ENCODE measurements around the gene SLC37A1. TPM values are rescaled to one million over a fixed set of nuclear protein-coding genes. Genes with fewer than 3 reads are reported as not detected.
"Not testable (repeated sequence)": the region's sequence is repeated elsewhere in the genome, so short reads cannot be mapped to it uniquely, and the experiment has no call there.

The SLC37A1 gene
- total and polyA plus RNA-seq, 4 donors = 2.0 to 7.2 (median 4.3) TPM

DNA sequence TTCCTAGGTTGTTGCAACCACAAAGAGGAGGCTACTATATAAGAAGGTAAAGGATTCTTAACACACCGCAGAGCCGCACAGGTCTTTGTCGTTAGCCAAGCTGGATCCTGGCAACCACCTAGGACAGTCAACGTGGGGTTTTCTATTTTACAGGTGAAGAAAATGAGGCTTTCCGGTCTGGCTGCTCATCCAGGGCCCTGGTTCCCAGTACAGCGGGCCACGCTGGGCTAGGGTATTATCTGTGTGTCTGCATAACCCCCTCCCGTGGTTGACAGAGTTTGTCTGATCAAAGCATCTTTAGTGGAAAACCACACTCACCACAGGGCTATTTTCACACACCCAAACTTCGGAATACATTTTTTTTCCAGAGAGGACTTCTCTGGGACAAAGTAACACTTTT is 100.7 kb downstream of the SLC37A1 start:
- WGBS = 81% methylated on average over 9 of the region's 9 CpGs
- Histone ChIP-seq H3K4me3 (ENCODE audit: low read depth in 1 of 3, low read length in 3 of 3) (no peak overlapping the region), H3K4me1 (ENCODE audit: control insufficient read depth in 4 of 4, insufficient read depth in 4 of 4, low read length in 3 of 4) (peaks cover 0 to 12% (median 3%) of the 10 kb centered on the region in 4 donors), H3K27me3 (ENCODE audit: control insufficient read depth in 4 of 4, insufficient read depth in 4 of 4, low read length in 3 of 4) (no peaks in the 10 kb centered on the region), H3K27ac (ENCODE audit: low read depth in 1 of 2, low read length in 2 of 2) (no peak overlapping the region), H3K9me3 (ENCODE audit: control insufficient read depth in 4 of 4, low read length in 3 of 4) (no peaks in the 10 kb centered on the region), H3K9ac (ENCODE audit: low read depth in 1 of 2, low read length in 2 of 2) (no peak overlapping the region), H3K36me3 (ENCODE audit: control insufficient read depth in 4 of 4, insufficient read depth in 3 of 4, low read depth in 1 of 4, low read length in 3 of 4) (no peaks in the 10 kb centered on the region)
- no peak for TF ChIP-seq FOXA1 (IDR thresholded peaks at IDR 0.05)
- DNase-seq (ENCODE audit: low spot score) = no peak

DNA sequence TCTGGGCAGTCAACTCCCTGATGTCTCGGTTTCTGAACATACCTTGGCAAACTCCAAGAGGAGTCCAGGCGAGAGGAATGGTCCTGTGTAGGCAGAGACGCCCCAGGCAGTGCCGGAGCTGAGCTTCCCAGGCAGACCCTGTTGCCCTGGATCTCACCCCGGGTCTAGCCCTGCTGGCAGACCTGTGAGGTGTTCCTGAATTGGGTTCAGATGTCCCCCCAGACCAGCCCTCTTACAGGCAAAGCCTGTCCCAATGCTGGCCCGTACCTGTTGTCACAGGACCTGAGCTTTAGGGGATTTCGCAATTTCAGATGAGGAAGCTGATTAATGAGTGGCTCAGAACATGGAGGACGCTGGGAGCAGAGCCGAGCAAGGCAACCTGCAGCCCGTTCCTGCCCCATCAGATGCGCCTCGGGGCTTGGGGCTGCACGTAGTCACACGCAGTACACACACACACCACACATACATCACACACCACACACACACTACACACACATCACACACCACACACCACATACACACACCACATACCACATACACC is 101.2 kb downstream of the SLC37A1 start:
- Histone ChIP-seq H3K27ac (ENCODE audit: low read depth in 1 of 2, low read length in 2 of 2) (no peak overlapping the region), H3K4me3 (ENCODE audit: low read depth in 1 of 3, low read length in 3 of 3) (no peak overlapping the region)

DNA sequence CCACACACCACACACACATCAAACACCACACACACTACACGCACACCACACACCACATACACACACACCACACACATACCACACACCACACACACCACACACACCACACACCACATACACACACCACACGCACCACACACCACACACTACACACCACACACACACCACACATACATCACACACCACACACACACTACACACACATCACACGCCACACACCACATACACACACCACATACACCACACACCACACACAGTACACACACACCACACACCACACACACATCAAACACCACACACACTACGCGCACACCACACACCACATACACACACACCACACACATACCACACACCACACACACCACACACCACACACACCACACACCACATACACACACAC is 101.7 kb downstream of the SLC37A1 start:
- not testable (repeated sequence) for H3K27ac ChIP-seq (ENCODE audit: low read depth in 1 of 2, low read length in 2 of 2); H3K36me3 ChIP-seq (ENCODE audit: control insufficient read depth in 4 of 4, insufficient read depth in 3 of 4, low read depth in 1 of 4, low read length in 3 of 4); H3K9ac ChIP-seq (ENCODE audit: low read depth in 1 of 2, low read length in 2 of 2); H3K4me3 ChIP-seq (ENCODE audit: low read depth in 1 of 3, low read length in 3 of 3); DNase-seq (ENCODE audit: low spot score); H3K9me3 ChIP-seq (ENCODE audit: control insufficient read depth in 4 of 4, low read length in 3 of 4); H3K27me3 ChIP-seq (ENCODE audit: control insufficient read depth in 4 of 4, insufficient read depth in 4 of 4, low read length in 3 of 4)
- 64% methylated on average over 5 of the region's 5 CpGs for WGBS
- peaks cover 0 to 12% (median 3%) of the 10 kb centered on the region in 4 donors for H3K4me1 ChIP-seq (ENCODE audit: control insufficient read depth in 4 of 4, insufficient read depth in 4 of 4, low read length in 3 of 4)

More for the DNA sequence above, 101.2 kb downstream of the SLC37A1 start:
- H3K9ac ChIP-seq (ENCODE audit: low read depth in 1 of 2, low read length in 2 of 2) = no peak overlapping the region
- no peaks in the 10 kb centered on the region for H3K9me3 ChIP-seq (ENCODE audit: control insufficient read depth in 4 of 4, low read length in 3 of 4)
- H3K4me1 ChIP-seq (ENCODE audit: control insufficient read depth in 4 of 4, insufficient read depth in 4 of 4, low read length in 3 of 4) = peaks cover 0 to 12% (median 3%) of the 10 kb centered on the region in 4 donors
- H3K36me3 ChIP-seq (ENCODE audit: control insufficient read depth in 4 of 4, insufficient read depth in 3 of 4, low read depth in 1 of 4, low read length in 3 of 4) = no peaks in the 10 kb centered on the region
- TF ChIP-seq YY1 (IDR thresholded peaks at IDR 0.05) (peak; percentile 91), RXRA (IDR thresholded peaks at IDR 0.05) (peak in 1 of 2 donors; percentile 36), SP1 (IDR thresholded peaks at IDR 0.05) (peak; percentile 29), RAD21 (IDR thresholded peaks at IDR 0.05) (peak in 1 of 2 donors; percentile 23), HNF4A (conservative IDR thresholded peaks at IDR 0.05) (peak; percentile 11 to 27), FOXA2 (IDR thresholded peaks at IDR 0.05) (no peak)
- DNase-seq (ENCODE audit: low spot score) = peak; percentile 52
- H3K27me3 ChIP-seq (ENCODE audit: control insufficient read depth in 4 of 4, insufficient read depth in 4 of 4, low read length in 3 of 4) = no peaks in the 10 kb centered on the region
- WGBS = 28% methylated on average over 14 of the region's 14 CpGs

DNA sequence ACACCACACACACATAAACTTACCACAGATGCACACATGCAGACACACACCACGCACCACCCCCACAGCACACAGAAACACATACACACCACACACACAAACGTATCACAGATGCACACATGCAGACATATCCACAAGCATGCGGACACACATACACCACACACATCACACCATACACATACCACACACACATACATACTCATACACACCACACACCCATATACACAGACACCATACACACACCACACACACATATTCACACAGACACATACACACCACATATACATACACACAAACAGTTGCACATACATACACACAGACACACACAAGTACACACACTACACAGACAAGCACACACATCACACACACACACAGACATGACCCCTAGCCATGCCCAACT is 102.3 kb downstream of the SLC37A1 start:
- TF ChIP-seq RAD21 (IDR thresholded peaks at IDR 0.05) = no peak
- no peak for TF ChIP-seq HNF4G (IDR thresholded peaks at IDR 0.05)
- TF ChIP-seq, protein P1, sequence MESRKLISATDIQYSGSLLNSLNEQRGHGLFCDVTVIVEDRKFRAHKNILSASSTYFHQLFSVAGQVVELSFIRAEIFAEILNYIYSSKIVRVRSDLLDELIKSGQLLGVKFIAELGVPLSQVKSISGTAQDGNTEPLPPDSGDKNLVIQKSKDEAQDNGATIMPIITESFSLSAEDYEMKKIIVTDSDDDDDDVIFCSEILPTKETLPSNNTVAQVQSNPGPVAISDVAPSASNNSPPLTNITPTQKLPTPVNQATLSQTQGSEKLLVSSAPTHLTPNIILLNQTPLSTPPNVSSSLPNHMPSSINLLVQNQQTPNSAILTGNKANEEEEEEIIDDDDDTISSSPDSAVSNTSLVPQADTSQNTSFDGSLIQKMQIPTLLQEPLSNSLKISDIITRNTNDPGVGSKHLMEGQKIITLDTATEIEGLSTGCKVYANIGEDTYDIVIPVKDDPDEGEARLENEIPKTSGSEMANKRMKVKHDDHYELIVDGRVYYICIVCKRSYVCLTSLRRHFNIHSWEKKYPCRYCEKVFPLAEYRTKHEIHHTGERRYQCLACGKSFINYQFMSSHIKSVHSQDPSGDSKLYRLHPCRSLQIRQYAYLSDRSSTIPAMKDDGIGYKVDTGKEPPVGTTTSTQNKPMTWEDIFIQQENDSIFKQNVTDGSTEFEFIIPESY (IDR thresholded peaks at IDR 0.05) = no peak
- no peak for TF ChIP-seq EGR1 (IDR thresholded peaks at IDR 0.05; ENCODE audit: low read depth in 2 of 2)
- TF ChIP-seq, protein P2, sequence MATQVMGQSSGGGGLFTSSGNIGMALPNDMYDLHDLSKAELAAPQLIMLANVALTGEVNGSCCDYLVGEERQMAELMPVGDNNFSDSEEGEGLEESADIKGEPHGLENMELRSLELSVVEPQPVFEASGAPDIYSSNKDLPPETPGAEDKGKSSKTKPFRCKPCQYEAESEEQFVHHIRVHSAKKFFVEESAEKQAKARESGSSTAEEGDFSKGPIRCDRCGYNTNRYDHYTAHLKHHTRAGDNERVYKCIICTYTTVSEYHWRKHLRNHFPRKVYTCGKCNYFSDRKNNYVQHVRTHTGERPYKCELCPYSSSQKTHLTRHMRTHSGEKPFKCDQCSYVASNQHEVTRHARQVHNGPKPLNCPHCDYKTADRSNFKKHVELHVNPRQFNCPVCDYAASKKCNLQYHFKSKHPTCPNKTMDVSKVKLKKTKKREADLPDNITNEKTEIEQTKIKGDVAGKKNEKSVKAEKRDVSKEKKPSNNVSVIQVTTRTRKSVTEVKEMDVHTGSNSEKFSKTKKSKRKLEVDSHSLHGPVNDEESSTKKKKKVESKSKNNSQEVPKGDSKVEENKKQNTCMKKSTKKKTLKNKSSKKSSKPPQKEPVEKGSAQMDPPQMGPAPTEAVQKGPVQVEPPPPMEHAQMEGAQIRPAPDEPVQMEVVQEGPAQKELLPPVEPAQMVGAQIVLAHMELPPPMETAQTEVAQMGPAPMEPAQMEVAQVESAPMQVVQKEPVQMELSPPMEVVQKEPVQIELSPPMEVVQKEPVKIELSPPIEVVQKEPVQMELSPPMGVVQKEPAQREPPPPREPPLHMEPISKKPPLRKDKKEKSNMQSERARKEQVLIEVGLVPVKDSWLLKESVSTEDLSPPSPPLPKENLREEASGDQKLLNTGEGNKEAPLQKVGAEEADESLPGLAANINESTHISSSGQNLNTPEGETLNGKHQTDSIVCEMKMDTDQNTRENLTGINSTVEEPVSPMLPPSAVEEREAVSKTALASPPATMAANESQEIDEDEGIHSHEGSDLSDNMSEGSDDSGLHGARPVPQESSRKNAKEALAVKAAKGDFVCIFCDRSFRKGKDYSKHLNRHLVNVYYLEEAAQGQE (IDR thresholded peaks at IDR 0.05) = no peak
- no peak for TF ChIP-seq FOXA1 (IDR thresholded peaks at IDR 0.05)
- no peak for DNase-seq (ENCODE audit: low spot score)
- H3K9me3 ChIP-seq (ENCODE audit: control insufficient read depth in 4 of 4, low read length in 3 of 4) = no peaks in the 10 kb centered on the region
- no peak overlapping the region for H3K9ac ChIP-seq (ENCODE audit: low read depth in 1 of 2, low read length in 2 of 2)
- H3K27me3 ChIP-seq (ENCODE audit: control insufficient read depth in 4 of 4, insufficient read depth in 4 of 4, low read length in 3 of 4) = no peaks in the 10 kb centered on the region
- WGBS = 62% methylated on average over 3 of the region's 3 CpGs
- no peak overlapping the region for H3K4me3 ChIP-seq (ENCODE audit: low read depth in 1 of 3, low read length in 3 of 3)
- H3K27ac ChIP-seq (ENCODE audit: low read depth in 1 of 2, low read length in 2 of 2) = no peak overlapping the region
- no peaks in the 10 kb centered on the region for H3K36me3 ChIP-seq (ENCODE audit: control insufficient read depth in 4 of 4, insufficient read depth in 3 of 4, low read depth in 1 of 4, low read length in 3 of 4)
- H3K4me1 ChIP-seq (ENCODE audit: control insufficient read depth in 4 of 4, insufficient read depth in 4 of 4, low read length in 3 of 4) = peaks cover 0 to 12% (median 3%) of the 10 kb centered on the region in 4 donors

Data from liver (tissue), 9 donors.